Mesendoderm (in vitro differentiated cells): ENCODE data around the gene CYP46A1.

Experiments
- DNase-seq: peaks from one replicate; pipeline ENCODE4 v3.0.0; 2013
- H2AK5ac ChIP-seq: 2 replicates; pipeline ENCODE4 v1.6.1; 2013; ENCODE audit warnings: low read length, inconsistent platforms
- H2BK120ac ChIP-seq: 2 replicates; pipeline ENCODE4 v1.6.1; 2013; ENCODE audit warnings: low read depth, mild to moderate bottlenecking, low read length, moderate library complexity, mixed read lengths
- H2BK15ac ChIP-seq: replicated peaks from 2 replicates; pipeline ENCODE4 v1.6.1; 2013; ENCODE audit warnings: low read depth, mild to moderate bottlenecking, moderate library complexity
- H2BK5ac ChIP-seq: 2 replicates; pipeline ENCODE4 v1.6.1; 2013; ENCODE audit warnings: low read length, inconsistent platforms
- H3K18ac ChIP-seq: 2 replicates; pipeline ENCODE4 v1.6.1; 2013; ENCODE audit warnings: mild to moderate bottlenecking, low read length, mixed read lengths
- H3K23ac ChIP-seq: one replicate; pipeline ENCODE4 v1.6.1; 2013; ENCODE audit warnings: low read length
- H3K27ac ChIP-seq: 2 replicates; pipeline ENCODE4 v1.5.1; 2013; ENCODE audit warnings: low read depth, mild to moderate bottlenecking, inconsistent platforms, low read length, moderate library complexity
- H3K27me3 ChIP-seq: 2 replicates; pipeline ENCODE4 v1.6.1; 2013; ENCODE audit warnings: low read length, control low read depth, mild to moderate bottlenecking, inconsistent platforms; ENCODE audit not compliant: insufficient read depth, poor library complexity
- H3K36me3 ChIP-seq: 2 replicates; pipeline ENCODE4 v1.6.1; 2013; ENCODE audit warnings: low read length, inconsistent platforms; ENCODE audit not compliant: control insufficient read depth, insufficient read depth
- H3K4ac ChIP-seq: one replicate; pipeline ENCODE4 v1.6.1; 2013; ENCODE audit warnings: low read depth, mild to moderate bottlenecking, low read length, moderate library complexity
- H3K4me1 ChIP-seq: 2 replicates; pipeline ENCODE4 v1.6.1; 2013; ENCODE audit warnings: low read depth, low read length, inconsistent platforms; ENCODE audit not compliant: control insufficient read depth
- H3K4me2 ChIP-seq: 2 replicates; pipeline ENCODE4 v1.6.1; 2013; ENCODE audit warnings: low read length
- H3K4me3 ChIP-seq: 2 replicates; pipeline ENCODE4 v1.5.1; 2013; ENCODE audit warnings: mild to moderate bottlenecking, low read length
- H3K56ac ChIP-seq: one replicate; pipeline ENCODE4 v1.6.1; 2013; ENCODE audit warnings: low read length
- H3K79me1 ChIP-seq: 2 replicates; pipeline ENCODE4 v1.6.1; 2013; ENCODE audit warnings: low read length, inconsistent platforms
- H3K79me2 ChIP-seq: 2 replicates; pipeline ENCODE4 v1.6.1; 2013; ENCODE audit warnings: mild to moderate bottlenecking, low read length; ENCODE audit not compliant: control insufficient read depth, insufficient read depth
- H3K9ac ChIP-seq: 2 replicates; pipeline ENCODE4 v1.6.1; 2013; ENCODE audit warnings: low read length, inconsistent platforms
- H4K5ac ChIP-seq: one replicate; pipeline ENCODE4 v1.6.1; 2013; ENCODE audit warnings: low read length
- H4K8ac ChIP-seq: one replicate; pipeline ENCODE4 v1.6.1; 2013; ENCODE audit warnings: low read depth, mild to moderate bottlenecking, control low read depth, low read length, moderate library complexity
- WGBS: extraction: QIAGEN DNeasy Blood & Tissue Kit; methylation state at CpG from one replicate; pipeline ENCODE4 v1.1.7; 2013; ENCODE audit warnings: low lambda C conversion rate, missing lambda C conversion rate; ENCODE audit not compliant: insufficient coverage; ENCODE audit errors: extremely low coverage; 5-methylcytosine and 5-hydroxymethylcytosine counted together

The CYP46A1 gene

DNA sequence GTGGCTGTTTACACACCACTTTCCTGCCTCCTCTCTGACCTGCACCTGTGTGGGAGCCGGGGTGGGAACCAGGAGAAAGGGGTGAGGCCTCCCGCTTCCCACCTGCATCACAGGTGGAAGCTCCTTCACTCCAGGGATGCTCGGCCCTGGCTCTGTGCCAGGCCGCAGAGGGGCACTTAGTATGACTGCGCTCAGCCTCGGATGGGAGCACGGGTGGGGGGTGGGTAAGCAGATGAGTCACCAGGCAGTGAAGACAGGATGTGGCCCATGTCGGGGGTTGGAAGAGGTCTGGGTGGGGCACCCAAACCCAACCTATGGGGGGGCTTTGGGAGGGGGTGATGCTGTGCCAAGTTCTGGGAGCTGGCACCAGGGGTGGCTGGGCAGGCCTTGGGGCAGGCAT, 7.4 kb upstream of the CYP46A1 start:
- Histone ChIP-seq H3K4ac (no peak overlapping the region), H3K18ac (no peak overlapping the region), H2BK120ac (no peak overlapping the region), H3K27ac (no peak overlapping the region), H3K4me2 (no peak overlapping the region), H4K8ac (no peak overlapping the region), H3K79me2 (no peaks in the 10 kb centered on the region), H3K36me3 (no peaks in the 10 kb centered on the region), H2AK5ac (no peak overlapping the region), H3K23ac (no peak overlapping the region), H3K79me1 (no peaks in the 10 kb centered on the region), H4K5ac (no peak overlapping the region), H2BK5ac (no peak overlapping the region), H2BK15ac (no peak overlapping the region), H3K56ac (no peak overlapping the region), H3K9ac (no peak overlapping the region), H3K4me1 (no peaks in the 10 kb centered on the region), H3K27me3 (no peaks in the 10 kb centered on the region), H3K4me3 (no peak overlapping the region)
- no peak for DNase-seq
- WGBS, result no CpG with 5 or more reads among the region's 8 CpGs

- Histone ChIP-seq H3K4ac (no peak overlapping the region), H2BK15ac (no peak overlapping the region), H3K4me1 (no peaks in the 10 kb centered on the region), H2BK120ac (no peak overlapping the region), H3K4me2 (no peak overlapping the region), H3K79me1 (no peaks in the 10 kb centered on the region), H3K23ac (no peak overlapping the region), H3K9ac (no peak overlapping the region), H3K27ac (no peak overlapping the region), H3K18ac (no peak overlapping the region), H3K56ac (no peak overlapping the region), H3K27me3 (no peaks in the 10 kb centered on the region), H4K5ac (no peak overlapping the region), H3K4me3 (no peak overlapping the region), H4K8ac (no peak overlapping the region), H3K36me3 (no peaks in the 10 kb centered on the region), H2AK5ac (no peak overlapping the region), H3K79me2 (no peaks in the 10 kb centered on the region), H2BK5ac (no peak overlapping the region)
- DNase-seq, result no peak
- WGBS, result no CpG with 5 or more reads among the region's 16 CpGs
These were observed 6.6 kb upstream of the CYP46A1 start for GRCh38 chr14:99677231-99678140.

- Histone ChIP-seq H2BK5ac (no peak overlapping the region), H3K79me2 (no peaks in the 10 kb centered on the region), H3K9ac (no peak overlapping the region), H3K4ac (no peak overlapping the region), H3K4me3 (no peak overlapping the region), H3K27ac (no peak overlapping the region), H2BK15ac (no peak overlapping the region), H3K18ac (no peak overlapping the region), H4K5ac (no peak overlapping the region), H3K4me1 (peaks cover 2% of the 10 kb centered on the region), H3K56ac (no peak overlapping the region), H3K4me2 (no peak overlapping the region), H3K79me1 (no peaks in the 10 kb centered on the region), H3K23ac (no peak overlapping the region), H3K36me3 (no peaks in the 10 kb centered on the region), H3K27me3 (no peaks in the 10 kb centered on the region), H2AK5ac (no peak overlapping the region), H4K8ac (no peak overlapping the region), H2BK120ac (no peak overlapping the region)
- DNase-seq, result no peak
- WGBS, result no CpG with 5 or more reads among the region's 6 CpGs
These were observed 5.9 kb upstream of the CYP46A1 start for GRCh38 chr14:99678198-99678597.

DNA sequence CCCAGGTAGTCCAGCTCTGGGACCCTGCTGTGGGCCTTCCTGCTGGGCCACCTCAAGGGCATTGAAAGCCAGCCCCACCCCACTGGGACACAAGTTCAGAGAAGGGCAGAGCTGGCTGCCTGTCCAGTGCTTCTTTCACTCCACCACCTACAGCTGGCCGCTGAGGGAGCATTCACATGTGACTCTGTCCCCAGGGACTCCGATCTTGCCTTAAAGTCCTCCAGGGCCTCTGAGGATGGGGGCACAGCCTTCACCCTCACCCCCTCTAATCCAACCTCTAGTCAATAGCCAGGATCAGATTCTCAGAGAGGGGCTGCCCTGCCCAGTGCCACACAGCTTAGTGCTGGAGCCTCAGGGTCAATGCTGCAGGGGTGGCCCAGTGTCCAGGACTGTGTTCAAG, 5.0 kb upstream of the CYP46A1 start:
- Histone ChIP-seq H3K4ac (no peak overlapping the region), H3K27ac (no peak overlapping the region), H3K27me3 (no peaks in the 10 kb centered on the region), H3K4me2 (no peak overlapping the region), H3K79me1 (no peaks in the 10 kb centered on the region), H3K79me2 (no peaks in the 10 kb centered on the region), H2BK5ac (no peak overlapping the region), H3K9ac (no peak overlapping the region), H3K18ac (no peak overlapping the region), H2BK15ac (no peak overlapping the region), H3K36me3 (no peaks in the 10 kb centered on the region), H4K5ac (no peak overlapping the region), H3K4me3 (no peak overlapping the region), H4K8ac (no peak overlapping the region), H3K4me1 (peaks cover 2% of the 10 kb centered on the region), H2BK120ac (no peak overlapping the region), H2AK5ac (no peak overlapping the region), H3K23ac (no peak overlapping the region), H3K56ac (no peak overlapping the region)
- no CpG with 5 or more reads among the region's 2 CpGs for WGBS
- DNase-seq, result no peak

DNA sequence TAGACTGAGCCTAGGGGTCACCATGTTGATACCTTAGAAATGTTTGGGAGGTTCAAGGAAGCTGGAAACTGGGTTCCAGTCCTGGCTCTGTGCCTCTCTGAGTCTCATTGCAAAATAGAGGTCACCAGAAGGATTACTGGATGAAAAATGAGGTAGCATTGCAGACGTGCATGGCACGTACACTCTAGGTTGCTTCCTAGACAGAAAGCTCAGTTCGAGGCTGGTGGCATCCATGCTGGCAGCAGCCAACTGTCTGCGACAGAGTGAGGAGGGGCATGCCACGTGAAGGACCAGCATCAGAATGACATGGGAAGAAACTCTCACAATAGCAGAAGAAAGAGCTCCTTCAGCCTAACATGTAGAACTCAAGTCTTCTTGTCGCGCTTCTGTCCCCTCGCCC, 4.6 kb upstream of the CYP46A1 start:
- no peak overlapping the region for H3K27ac ChIP-seq
- H2BK5ac ChIP-seq, result no peak overlapping the region
- H4K5ac ChIP-seq, result no peak overlapping the region
- no peak overlapping the region for H4K8ac ChIP-seq
- H3K4me1 ChIP-seq, result peaks cover 2% of the 10 kb centered on the region
- H3K27me3 ChIP-seq, result no peaks in the 10 kb centered on the region
- no peak overlapping the region for H2AK5ac ChIP-seq
- H2BK15ac ChIP-seq, result no peak overlapping the region
- H3K79me1 ChIP-seq, result no peaks in the 10 kb centered on the region
- H3K79me2 ChIP-seq, result no peaks in the 10 kb centered on the region
- no peak overlapping the region for H3K23ac ChIP-seq
- no peak overlapping the region for H3K4me3 ChIP-seq
- H3K18ac ChIP-seq, result no peak overlapping the region
- no peak overlapping the region for H2BK120ac ChIP-seq
- H3K9ac ChIP-seq, result no peak overlapping the region
- WGBS, result no CpG with 5 or more reads among the region's 8 CpGs
- no peak overlapping the region for H3K4me2 ChIP-seq
- no peaks in the 10 kb centered on the region for H3K36me3 ChIP-seq
- H3K56ac ChIP-seq, result no peak overlapping the region
- no peak for DNase-seq
- no peak overlapping the region for H3K4ac ChIP-seq

DNA sequence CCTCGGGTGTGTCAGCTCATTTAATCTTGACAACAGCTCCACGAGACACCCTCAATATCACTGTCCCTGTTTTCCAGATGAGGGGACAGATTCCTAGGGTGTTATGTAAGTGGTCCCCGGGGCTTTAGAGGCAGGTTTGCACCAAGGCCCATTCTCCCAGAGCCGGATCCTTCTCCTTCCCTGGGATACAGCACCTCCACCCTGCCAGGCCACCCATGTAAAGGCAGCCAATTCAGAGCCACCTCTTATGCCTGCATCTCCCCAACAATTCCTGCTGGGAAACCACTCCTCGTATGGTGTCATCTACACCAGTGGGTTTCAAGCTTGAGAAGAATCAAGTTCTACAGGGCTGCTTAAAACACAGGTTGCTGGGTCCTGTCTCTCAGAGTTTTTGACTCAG, 4.1 kb upstream of the CYP46A1 start:
- Histone ChIP-seq H3K79me1 (no peaks in the 10 kb centered on the region), H3K27me3 (no peaks in the 10 kb centered on the region), H3K36me3 (no peaks in the 10 kb centered on the region), H3K4ac (no peak overlapping the region), H2BK15ac (no peak overlapping the region), H4K5ac (no peak overlapping the region), H3K27ac (no peak overlapping the region), H3K9ac (no peak overlapping the region), H3K4me2 (no peak overlapping the region), H3K56ac (no peak overlapping the region), H3K4me3 (no peak overlapping the region), H3K4me1 (peaks cover 4% of the 10 kb centered on the region), H4K8ac (no peak overlapping the region), H2AK5ac (no peak overlapping the region), H3K79me2 (no peaks in the 10 kb centered on the region), H3K23ac (no peak overlapping the region), H2BK5ac (no peak overlapping the region), H2BK120ac (no peak overlapping the region), H3K18ac (no peak overlapping the region)
- WGBS, result no CpG with 5 or more reads among the region's 5 CpGs
- DNase-seq, result no peak
